ENCODE results near the gene ANO6. TPM values are rescaled to one million over a fixed set of nuclear protein-coding genes. Genes with fewer than 3 reads are reported as not detected.

Gene ANO6
- total and polyA plus RNA-seq, 8 donors = 58.0 to 79.7 (median 66.1) TPM

DNA sequence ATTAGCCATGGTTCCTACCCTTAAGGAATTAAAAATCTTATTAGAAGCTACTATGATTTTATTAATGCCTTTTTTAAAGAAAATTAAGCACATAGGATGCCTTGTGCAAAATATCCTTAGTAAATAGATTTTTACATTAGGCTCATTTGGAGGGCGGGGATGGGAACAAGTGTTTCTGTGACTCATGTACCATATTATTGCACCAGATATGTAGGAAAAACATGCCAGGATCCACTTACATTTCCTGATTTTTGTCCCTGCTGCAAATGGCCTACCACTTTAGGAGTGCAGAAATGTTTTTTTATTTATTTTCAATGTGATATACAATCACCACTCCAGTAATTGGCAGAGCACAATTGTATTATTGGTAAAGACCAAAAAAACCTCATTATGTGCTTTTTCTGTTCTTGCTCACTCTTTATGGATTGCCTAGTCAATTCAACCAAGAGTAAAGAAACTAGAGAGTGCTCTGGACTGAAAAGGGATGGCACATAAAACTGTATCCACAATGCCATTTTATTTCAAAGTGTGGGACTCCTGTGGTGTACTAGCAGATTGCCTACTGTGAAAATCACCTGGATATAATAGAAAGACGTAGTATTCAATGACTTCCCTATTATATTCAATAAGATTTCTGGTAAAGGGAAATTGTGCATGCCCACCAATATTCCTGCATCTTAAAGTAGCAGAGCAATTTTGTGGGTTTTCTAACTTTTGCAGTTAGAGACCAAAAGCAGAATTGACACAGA lies 86.9 kb downstream of the ANO6 start:
- ATAC-seq (no peak), DNase-seq (no peak)
- H3K4me1 ChIP-seq = peaks cover 5 to 6% of the 10 kb centered on the region in 2 donors
- peaks cover 0 to 9% of the 10 kb centered on the region in 2 donors for H3K36me3 ChIP-seq
- no peaks in the 10 kb centered on the region for H3K27me3 ChIP-seq
- no peak overlapping the region for H3K27ac ChIP-seq
- H3K9me3 ChIP-seq = no peaks in the 10 kb centered on the region
- TF ChIP-seq, protein P1, sequence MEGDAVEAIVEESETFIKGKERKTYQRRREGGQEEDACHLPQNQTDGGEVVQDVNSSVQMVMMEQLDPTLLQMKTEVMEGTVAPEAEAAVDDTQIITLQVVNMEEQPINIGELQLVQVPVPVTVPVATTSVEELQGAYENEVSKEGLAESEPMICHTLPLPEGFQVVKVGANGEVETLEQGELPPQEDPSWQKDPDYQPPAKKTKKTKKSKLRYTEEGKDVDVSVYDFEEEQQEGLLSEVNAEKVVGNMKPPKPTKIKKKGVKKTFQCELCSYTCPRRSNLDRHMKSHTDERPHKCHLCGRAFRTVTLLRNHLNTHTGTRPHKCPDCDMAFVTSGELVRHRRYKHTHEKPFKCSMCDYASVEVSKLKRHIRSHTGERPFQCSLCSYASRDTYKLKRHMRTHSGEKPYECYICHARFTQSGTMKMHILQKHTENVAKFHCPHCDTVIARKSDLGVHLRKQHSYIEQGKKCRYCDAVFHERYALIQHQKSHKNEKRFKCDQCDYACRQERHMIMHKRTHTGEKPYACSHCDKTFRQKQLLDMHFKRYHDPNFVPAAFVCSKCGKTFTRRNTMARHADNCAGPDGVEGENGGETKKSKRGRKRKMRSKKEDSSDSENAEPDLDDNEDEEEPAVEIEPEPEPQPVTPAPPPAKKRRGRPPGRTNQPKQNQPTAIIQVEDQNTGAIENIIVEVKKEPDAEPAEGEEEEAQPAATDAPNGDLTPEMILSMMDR (IDR thresholded peaks at IDR 0.05) = no peak
- no peak overlapping the region for H3K4me3 ChIP-seq
- intact Hi-C loops (cut with DNase I) = no loop called here

DNA sequence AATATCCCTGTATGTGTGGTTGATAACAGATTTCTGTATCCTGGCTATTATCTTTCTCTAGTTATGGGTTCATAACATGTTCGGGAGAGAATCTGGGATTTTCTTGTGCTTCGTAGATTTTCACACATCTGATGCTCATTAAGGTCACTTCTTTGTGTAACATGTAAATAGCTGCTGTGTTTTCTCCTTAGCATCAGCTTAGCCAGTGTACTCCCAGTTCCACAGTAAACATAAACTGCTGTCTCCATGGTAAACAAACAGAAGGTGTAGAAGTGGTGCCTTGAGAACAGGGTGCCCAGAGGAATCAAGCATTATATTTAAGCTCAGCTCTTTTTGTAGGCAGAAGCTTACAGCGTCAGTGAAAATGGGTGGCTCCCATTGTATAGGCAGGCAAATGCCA lies 88.0 kb downstream of the ANO6 start:
- TF ChIP-seq, protein P1 (IDR thresholded peaks at IDR 0.05) = no peak
- Histone ChIP-seq H3K9me3 (no peaks in the 10 kb centered on the region), H3K36me3 (peaks cover 0 to 9% of the 10 kb centered on the region in 2 donors), H3K4me3 (no peak overlapping the region), H3K27ac (peak overlapping the region; percentile 6 to 40), H3K27me3 (no peaks in the 10 kb centered on the region), H3K4me1 (peaks cover 5 to 8% of the 10 kb centered on the region in 2 donors)
- no peak for DNase-seq
- intact Hi-C loops (cut with DNase I) = no loop called here
- ATAC-seq = no peak

DNA sequence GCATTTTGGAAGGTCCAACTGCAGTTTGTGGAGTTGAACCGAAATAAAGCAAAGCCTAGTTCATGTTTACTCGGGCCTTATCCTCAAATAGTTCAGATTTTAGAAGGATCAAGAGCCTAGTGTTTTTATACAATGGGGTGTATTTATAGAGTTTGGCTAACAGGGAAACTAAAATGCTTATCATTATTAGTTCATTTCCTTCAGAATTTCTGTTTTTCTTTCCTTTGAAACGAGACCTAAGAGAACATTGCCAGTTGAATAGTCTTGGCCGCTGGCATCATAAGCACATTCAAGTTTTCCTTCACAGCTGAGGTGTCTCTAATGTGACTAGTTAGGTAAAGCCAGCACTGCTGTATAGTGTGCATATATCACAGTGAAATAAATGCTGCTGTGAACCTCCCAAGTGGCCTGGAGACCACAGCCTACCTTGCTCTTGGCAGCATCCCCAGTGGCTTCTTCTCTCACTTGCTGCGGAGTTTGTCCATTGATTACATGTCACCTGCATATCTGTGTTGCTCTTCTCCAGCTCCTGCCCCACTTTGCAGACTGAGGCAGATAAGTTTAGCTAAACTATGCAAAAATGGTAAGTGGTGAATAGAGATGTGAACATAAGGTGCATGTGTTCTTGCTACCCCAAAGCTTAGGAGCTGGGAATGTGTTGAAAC lies 88.8 kb downstream of the ANO6 start:
- TF ChIP-seq, protein P1 (IDR thresholded peaks at IDR 0.05) = no peak
- DNase-seq = no peak
- no peaks in the 10 kb centered on the region for H3K27me3 ChIP-seq
- intact Hi-C loops (cut with DNase I) = no loop called here
- ATAC-seq = no peak
- H3K36me3 ChIP-seq = peaks cover 0 to 9% of the 10 kb centered on the region in 2 donors
- H3K4me3 ChIP-seq = no peak overlapping the region
- H3K4me1 ChIP-seq = peaks cover 0 to 5% of the 10 kb centered on the region in 2 donors
- H3K27ac ChIP-seq = peak overlapping the region; percentile 6 to 40
- H3K9me3 ChIP-seq = no peaks in the 10 kb centered on the region

DNA sequence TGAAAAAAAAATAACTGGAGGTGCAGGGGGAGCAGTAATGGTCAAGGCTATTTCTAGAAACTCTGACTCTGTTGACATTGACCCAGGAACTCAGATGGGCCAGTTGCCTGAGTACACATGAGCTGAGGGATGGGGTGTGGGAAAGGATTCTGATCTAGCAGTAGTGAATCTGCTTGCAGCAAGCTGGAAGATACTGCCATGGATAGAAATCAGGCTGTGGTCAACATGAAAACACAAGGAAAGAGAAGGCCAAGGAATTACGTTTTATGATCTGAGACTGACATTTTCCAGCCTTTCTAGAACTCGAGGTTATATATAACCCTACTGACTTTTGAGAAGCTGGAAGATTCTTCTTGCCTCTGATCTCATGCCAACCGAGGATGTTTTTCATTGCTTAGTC lies 90.0 kb downstream of the ANO6 start:
- intact Hi-C loops (cut with DNase I) = no loop called here
- DNase-seq (peak in 2 of 4 donors; percentile 92 to 95), ATAC-seq (peak; percentile 71)
- peak overlapping the region in 1 of 2 donors; percentile 27 for H3K27ac ChIP-seq
- no peaks in the 10 kb centered on the region for H3K9me3 ChIP-seq
- TF ChIP-seq, protein P1 (IDR thresholded peaks at IDR 0.05) = no peak
- peaks cover 0 to 11% of the 10 kb centered on the region in 2 donors for H3K4me1 ChIP-seq
- H3K27me3 ChIP-seq = no peaks in the 10 kb centered on the region
- no peak overlapping the region for H3K4me3 ChIP-seq
- H3K36me3 ChIP-seq = peaks cover 0 to 9% of the 10 kb centered on the region in 2 donors
